ENCODE results near the gene PHKG2.
"Not testable (repeated sequence)": the region's sequence is repeated elsewhere in the genome, so short reads cannot be mapped to it uniquely, and the experiment has no call there.

Gene PHKG2, protein sequence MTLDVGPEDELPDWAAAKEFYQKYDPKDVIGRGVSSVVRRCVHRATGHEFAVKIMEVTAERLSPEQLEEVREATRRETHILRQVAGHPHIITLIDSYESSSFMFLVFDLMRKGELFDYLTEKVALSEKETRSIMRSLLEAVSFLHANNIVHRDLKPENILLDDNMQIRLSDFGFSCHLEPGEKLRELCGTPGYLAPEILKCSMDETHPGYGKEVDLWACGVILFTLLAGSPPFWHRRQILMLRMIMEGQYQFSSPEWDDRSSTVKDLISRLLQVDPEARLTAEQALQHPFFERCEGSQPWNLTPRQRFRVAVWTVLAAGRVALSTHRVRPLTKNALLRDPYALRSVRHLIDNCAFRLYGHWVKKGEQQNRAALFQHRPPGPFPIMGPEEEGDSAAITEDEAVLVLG

DNA sequence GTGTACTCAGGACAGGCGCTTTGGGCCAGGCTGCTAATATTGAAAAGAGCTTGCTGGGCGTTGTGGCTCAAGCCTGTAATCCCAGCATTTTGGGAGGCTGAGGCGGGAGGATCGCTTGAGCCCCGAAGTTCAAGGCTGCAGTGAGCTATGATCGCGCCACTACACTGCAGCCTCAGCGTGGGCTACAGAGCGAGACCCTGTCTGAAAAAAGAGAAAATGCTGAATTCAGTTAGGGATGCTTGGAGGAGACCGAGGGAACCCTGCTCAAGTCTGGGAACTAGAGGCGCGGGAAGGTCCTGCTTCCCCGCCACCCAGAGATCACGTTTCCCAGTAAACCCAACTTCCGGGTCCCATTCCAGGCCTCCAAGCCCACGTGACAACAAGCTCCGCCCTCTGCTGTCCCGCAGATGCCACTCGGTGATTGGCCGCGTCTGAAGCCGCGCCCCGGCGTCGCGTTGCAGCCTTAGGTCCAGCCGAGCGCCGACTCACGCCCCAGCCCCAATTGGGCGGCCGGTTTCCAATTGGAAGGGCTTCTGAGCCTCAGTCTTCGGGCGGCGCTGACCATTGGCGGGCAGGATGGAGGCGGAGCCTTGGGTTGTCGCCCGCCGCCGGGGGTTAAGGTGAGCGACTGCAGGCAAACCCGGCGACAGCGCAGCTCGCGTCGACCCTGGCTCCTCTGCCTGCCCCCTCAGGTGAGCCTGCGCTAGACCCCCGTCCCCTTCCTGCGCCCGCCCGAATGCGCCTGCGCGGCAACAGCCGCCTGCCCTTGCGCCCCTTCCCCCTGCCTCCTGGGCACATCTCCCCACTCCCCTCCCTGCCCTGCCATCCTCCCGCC is at the start of gene PHKG2:
TSS of gene PHKG2 (plus strand) at position 627 of the 835 bp plus-strand sequence. CDS start 396 bp downstream, outside the sequence.
- peak; percentile 82 to 92 (median 87) for DNase-seq

DNA sequence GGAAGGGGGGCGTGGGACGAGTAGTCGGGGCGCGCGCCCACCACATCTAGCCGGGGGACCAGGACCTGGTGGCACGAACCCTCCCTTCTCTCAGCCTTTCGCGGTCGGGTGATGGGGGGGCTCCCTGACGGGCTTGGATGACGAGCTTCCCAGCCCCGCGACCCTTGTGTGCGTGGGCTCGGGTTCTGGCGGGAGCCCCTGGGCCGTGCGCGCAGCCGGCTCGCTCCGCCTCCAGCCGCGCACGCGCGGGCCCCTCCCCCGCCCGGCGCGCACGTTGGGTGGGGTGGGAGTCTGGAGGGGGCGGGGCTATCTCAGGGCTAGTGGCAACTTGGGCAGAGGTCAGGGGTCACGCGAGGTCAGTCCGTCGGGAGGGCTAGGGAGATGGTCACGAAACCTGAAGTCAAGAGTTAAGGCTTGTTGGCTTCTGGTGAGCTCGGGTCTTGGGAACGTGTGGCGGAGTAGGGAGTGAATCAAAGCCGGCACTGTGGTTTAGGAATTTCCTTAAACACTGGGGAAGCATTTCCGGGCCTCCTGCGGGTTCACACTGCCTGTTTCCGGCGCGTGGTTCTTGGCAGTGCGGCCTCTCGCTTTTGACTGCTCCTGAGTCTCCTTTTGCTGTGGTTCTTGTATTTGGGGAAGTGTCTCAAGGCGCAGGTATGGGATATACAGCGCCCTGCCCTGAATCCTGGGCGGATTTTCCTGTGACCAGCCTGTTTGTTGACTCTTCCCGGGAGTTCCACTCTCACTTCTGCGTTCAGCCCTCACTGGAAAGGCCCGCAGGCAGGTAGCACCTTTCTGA is 49.2 kb upstream of the PHKG2 start, which contains the start of gene SRCAP:
TSS of gene SRCAP (plus strand) at position 356 of the 799 bp plus-strand sequence. CDS start 1,654 bp downstream, outside the sequence.
- peak in 3 of 4 experiments; percentile 61 to 75 (median 70) for DNase-seq

DNA sequence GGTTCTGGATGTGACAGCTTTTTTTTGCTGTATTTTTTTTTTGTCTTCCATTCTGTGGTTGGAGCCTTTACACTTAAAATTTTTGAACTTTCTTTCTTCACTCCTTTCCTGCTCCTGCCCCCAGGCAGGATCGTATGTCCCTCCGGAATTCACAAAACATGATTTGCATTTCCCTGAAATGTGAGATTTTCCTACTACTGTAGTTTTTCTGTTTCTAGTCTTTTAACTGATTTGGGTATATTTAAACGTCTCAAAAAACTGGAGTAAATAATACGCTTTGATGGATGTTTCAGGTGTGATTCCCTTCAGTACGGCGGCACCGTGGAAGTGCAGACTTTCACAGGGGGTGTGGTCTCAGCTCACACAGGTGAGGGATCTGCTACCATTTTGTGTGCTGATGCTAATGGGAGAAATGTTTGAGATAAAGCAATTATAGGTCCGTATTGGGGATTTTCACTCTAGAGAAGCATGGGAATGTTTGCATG is 48.6 kb upstream of the PHKG2 start:
- DNase-seq, result no peak

DNA sequence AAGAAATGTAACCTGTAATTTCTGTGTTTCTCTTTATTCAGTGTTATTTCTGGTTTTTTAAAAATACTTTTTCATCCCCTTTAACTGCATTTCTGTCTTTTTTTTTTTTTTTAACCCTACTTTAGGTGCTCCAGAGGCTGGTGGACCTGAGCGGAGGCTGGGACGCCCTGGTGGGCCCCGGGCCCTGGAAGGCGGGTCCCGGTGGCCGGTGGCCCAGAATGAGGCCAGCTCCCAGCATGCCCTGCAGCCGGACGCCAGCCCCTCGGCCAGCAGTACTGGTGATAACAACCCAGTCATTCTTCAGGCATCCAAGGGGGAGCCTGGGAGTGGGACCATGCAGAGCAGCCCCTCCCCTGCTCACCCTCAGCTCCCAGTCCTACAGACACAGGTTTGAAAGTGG is 47.7 kb upstream of the PHKG2 start:
- no peak for DNase-seq

DNA sequence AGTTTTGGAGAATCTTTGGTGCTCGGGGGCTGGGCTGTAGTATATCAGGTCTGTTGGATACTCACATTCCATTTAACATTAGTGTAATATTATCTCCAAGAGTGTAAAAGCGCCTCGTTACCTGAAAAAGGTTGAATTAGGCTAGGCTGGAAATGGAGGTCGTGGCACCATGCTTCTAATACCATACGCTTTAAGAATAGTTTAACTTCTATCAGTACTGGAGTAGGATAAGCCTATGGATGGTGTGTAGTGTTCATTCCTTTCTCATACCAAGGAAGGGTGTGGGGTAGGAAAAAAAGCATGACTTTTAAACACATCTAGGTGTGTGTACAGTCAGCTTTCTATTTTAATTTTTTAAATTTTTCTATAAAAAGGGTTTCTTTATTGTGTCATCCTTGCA is 47.3 kb upstream of the PHKG2 start:
- DNase-seq, result no peak

DNA sequence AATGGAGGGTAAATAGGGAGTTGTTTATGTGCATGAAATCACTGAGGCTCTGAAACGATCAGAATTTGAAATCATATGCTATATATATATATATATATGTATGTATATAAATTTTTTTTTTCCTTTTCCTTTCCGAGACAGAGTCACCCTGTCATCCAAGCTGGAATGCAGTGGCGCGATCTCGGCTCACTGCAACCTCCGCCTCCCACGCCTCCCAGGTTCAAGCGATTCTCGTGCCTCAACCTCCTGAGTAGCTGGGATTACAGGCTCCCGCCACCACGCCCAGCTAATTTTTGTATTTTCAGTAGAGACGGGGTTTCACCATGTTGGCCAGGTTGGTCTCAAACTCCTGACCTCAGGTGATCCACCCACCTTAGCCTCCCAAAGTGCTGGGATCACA is 45.2 kb upstream of the PHKG2 start:
- DNase-seq, result not testable (repeated sequence)

DNA sequence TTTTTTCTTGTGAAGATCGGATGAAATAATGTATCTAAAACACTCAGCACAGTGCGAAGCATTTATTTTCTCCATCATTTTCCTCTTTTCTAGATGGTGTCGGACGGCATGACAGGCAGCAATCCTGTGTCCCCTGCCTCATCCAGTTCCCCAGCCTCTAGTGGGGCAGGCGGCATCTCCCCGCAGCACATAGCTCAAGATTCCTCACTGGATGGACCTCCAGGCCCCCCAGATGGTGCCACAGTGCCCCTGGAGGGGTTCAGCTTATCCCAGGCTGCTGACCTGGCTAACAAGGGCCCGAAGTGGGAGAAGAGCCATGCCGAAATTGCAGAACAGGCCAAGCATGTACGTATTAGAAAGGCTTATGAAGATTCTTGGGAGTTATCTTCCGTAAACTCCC is 44.3 kb upstream of the PHKG2 start:
- DNase-seq, result no peak

DNA sequence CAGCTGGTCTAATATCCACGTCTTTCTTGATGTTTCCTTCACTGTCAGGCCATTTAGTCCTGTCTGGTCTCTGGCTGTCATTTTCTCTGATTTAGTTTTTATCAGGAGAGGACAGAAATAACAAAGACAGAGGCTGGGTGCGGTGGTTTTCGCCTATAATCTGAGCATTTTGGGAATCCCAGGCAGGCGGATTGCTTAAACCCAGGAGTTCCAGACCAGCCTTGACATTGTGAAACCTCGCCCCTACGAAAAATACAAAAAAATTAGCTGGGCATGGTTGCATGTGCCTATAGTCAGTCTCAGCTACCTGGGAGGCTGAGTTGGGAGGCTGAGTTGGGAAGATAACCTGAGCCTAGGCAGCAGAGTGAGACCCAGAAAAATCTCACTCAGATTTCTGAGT is 42.2 kb upstream of the PHKG2 start:
- DNase-seq, result no peak

DNA sequence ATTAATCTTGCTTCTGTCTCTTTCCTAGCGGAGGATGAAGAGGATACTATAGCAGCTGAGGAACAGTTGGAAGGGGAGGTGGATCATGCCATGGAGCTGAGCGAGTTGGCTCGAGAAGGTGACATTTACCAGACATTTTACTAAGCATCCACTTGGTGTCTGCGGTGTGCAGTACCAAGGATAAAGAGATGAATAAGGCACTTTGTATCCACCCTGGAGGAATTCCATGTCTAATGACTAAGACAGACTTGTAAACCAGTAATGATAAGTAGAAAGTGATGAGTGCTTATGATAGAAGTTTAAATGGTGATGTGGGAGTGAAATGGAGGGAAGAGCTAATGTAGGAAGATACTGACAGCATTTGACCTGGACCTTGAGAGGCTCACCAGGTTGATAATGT is 37.3 kb upstream of the PHKG2 start:
- no peak for DNase-seq

DNA sequence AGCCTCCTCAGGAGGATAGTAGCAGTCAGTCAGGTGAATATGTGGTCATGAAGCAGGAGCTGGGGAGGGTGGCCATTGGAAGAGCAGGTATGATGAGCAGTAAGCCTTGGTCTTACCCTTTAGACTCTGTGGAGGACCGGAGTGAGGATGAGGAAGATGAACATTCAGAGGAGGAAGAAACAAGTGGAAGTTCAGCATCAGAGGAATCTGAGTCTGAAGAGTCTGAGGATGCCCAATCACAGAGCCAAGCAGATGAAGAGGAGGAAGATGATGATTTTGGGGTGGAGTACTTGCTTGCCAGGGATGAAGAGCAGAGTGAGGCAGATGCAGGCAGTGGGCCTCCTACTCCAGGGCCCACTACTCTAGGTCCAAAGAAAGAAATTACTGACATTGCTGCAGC is 36.5 kb upstream of the PHKG2 start:
- DNase-seq, result no peak

DNA sequence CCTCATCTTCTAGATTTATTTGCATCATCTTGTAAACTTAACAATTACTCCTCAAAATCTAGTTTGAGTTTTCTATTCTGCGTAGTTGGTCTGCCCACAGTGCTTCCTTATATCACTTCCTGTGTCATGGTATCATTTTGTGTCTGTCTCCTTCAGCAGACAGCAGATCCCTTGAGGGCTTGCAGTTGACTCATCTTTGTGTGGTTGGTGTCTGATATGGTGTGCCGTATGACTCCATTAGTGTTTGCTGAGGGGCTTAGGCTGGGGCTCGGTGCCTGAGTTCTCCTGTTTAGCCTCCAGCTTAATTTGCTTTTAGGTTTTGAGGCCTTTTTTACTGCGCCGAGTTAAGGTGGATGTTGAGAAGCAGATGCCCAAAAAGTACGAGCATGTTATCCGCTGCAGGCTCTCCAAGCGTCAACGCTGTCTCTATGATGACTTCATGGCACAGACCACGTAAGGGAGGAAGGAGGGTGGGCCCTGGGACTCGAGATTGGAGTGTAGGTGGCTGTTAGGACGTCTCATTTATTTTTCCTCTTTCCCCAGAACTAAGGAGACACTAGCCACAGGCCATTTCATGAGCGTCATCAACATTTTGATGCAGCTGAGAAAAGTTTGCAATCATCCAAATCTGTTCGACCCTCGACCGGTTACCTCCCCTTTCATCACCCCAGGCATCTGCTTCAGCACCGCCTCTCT is 32.3 kb upstream of the PHKG2 start:
- DNase-seq, result no peak

DNA sequence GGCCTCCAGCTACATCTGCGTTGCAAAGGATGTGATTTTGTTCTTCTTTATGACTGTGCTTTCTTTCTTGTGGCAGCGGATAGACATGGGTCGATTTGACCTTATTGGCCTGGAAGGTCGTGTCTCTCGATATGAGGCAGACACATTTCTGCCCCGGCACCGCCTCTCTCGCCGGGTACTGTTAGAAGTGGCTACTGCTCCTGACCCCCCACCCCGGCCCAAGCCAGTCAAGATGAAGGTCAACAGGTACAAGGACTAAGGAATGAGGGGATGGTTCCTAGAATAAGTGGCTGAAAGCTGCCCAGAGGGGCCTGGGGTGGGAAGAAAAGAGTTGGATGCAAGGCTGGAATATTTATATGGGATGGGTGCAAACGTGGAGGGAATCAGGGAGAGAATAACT is 28.1 kb upstream of the PHKG2 start:
- DNase-seq, result no peak

DNA sequence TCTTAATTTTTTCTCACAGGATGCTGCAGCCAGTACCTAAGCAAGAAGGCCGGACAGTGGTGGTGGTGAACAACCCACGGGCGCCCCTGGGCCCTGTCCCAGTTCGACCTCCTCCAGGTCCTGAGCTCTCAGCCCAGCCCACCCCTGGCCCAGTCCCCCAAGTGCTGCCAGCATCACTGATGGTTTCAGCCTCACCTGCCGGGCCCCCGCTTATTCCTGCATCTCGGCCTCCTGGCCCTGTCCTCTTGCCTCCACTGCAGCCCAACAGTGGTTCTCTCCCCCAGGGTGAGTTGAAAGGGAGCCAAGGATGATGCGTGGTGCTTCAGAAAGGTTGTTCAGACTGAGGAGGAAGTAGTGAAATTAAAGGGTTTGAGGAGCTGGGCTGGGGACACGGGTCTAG is 27.5 kb upstream of the PHKG2 start:
- DNase-seq, result no peak

DNA sequence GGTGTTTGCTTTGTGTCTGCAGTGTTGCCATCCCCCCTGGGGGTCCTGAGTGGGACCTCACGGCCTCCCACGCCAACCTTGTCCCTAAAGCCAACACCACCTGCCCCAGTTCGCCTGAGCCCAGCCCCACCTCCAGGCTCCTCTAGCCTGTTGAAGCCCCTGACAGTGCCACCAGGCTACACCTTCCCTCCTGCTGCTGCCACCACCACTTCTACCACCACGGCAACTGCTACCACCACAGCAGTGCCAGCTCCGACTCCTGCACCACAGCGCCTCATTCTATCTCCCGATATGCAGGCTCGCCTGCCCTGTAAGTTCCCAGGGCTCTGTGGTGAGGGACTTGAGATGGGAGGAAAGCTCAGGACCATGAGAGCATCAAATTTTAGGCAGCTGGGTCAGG is 27.1 kb upstream of the PHKG2 start:
- DNase-seq, result no peak

DNA sequence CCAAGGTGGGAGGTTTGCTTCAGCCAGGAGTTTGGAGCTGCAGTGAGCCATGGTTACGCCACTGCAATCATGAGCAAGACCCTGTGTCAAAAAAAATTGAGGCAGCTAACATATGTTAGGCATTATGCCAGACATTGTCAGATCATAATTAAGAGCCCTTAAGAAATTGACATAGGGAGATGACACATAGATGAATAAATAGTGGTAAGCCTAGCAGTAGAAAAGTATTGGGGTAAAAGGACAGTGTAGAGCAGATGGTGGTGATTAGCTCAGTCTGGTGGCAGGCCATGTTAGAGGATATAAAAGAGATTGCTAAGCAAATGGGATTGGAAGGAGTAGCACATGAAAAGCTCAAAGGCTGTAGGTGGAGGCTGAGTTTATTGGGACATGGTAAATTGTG is 26.6 kb upstream of the PHKG2 start:
- DNase-seq, result no peak

DNA sequence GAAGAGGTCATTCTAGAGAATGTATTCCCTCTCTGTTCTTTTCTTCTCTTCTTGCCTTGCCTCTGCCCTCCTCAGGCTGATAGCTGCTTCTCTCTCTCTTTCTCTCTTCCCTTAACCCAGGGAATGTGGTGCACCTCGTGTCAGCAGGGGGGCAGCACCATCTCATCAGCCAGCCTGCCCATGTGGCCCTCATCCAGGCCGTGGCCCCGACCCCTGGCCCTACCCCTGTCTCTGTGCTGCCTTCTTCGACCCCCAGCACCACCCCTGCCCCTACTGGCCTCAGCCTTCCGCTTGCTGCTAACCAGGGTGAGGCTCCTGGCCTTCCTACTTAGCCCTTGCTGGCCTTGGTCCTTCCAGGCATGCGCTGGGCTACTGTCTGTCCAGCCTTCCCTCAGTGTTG is 25.8 kb upstream of the PHKG2 start:
- no peak for DNase-seq

DNA sequence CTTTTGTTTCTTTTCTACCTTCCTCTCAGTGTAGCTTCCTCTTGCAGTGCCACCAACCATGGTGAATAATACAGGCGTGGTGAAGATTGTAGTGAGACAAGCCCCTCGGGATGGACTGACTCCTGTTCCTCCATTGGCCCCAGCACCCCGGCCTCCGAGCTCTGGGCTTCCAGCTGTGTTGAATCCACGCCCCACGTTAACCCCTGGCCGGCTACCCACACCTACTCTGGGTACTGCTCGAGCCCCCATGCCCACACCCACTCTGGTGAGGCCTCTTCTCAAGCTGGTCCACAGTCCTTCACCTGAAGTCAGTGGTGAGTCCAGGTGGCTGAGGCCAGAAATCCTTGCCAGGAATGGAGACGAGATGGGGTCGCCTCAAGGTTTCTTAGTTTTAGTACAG is 25.3 kb upstream of the PHKG2 start:
- no peak for DNase-seq

DNA sequence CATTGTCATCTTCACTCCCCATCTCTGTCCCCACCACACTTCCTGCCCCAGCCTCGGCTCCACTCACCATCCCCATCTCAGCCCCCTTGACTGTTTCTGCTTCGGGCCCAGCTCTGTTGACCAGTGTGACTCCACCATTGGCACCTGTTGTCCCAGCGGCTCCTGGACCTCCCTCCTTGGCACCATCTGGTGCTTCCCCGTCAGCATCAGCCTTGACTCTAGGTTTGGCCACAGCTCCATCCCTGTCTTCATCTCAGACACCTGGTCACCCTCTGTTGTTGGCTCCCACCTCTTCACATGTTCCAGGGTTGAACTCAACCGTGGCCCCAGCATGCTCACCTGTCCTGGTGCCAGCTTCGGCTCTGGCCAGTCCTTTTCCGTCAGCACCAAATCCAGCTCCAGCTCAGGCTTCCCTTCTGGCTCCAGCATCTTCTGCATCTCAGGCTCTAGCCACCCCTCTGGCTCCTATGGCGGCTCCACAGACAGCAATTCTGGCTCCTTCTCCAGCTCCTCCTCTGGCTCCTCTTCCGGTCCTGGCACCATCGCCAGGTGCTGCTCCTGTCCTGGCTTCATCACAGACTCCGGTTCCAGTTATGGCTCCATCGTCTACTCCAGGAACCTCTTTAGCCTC is 24.4 kb upstream of the PHKG2 start:
- DNase-seq, result no peak

DNA sequence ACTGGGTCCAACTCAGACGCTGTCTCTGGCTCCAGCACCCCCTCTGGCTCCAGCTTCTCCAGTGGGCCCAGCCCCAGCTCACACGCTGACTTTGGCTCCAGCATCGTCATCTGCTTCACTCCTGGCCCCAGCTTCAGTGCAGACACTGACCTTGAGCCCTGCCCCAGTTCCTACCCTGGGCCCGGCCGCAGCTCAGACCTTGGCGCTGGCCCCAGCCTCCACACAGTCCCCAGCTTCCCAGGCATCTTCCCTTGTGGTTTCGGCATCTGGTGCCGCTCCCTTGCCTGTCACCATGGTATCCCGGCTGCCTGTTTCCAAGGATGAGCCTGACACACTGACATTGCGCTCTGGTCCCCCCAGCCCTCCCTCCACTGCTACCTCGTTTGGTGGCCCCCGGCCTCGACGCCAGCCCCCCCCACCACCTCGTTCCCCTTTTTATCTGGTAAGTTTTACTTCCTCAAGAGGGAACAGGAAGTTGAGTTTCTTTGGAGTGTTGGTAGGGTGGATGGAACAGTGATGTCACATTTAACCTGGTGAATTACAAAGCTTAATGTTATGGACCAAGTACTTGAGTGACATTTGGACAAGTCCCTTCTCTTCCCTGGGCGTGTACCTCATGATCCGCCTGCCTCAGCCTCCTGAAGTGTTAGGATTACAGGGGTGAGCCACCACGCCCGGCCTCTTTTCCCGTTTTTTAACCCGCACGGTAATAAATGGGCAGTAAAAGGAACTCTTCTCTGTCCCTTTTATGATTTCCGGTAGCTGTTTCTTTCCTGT is 23.4 kb upstream of the PHKG2 start:
- DNase-seq, result no peak

DNA sequence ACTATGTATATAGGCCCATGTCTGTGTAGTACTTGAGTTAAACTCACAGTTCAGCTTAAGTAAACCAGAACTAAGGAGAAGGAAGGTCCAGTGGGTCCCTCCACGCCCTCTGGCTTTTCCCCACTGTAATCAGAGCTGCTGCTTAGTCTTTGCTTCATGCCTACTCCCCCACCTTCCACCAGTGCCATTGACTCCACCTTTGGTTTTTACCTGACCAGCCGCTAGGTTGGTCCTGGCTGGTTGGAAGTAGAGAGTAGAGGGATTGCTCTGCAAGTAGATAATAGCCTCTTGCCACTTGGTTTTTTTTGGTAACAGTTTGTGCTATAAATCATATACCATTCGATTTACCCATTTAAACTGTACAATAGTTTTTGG is 22.8 kb upstream of the PHKG2 start:
- no peak for DNase-seq

DNA sequence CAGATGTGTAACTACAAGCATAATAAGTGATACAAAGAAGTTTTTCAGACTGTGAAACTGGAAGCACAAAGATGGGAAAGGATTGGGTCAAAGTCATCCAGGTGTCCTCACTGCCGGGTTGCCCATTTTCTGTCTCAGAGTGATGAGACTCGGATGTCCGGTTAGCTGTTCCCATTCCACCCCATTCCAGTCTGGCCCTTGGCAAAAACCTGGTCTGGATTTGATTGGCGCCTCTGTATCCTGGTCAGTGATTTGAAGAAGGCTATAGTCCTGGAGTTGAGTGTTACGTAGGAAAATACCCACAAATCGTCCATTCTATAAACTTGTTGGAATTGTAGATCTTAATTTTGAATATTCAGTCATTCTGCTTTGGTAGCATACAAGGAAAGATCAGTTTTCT is 19.9 kb upstream of the PHKG2 start:
- DNase-seq, result no peak
